ENCODE data around the gene IFT122. TPM values are rescaled to one million over a fixed set of nuclear protein-coding genes. Genes with fewer than 3 reads are reported as not detected.

The IFT122 gene
- total and polyA plus RNA-seq, 4 donors: 26.5 to 44.0 (median 36.7) TPM

GRCh38 chr3:129446926-129447325 lies 6.9 kb downstream of the IFT122 start:
- no peak for DNase-seq (ENCODE audit: low read depth in 4 of 6, low spot score in 6 of 6)
- no peak overlapping the region for H3K4me3 ChIP-seq (ENCODE audit: low read depth, low read length)
- no CpG with 5 or more reads among the region's 1 CpG for WGBS (ENCODE audit: insufficient coverage)
- no peaks in the 10 kb centered on the region for H3K27me3 ChIP-seq (ENCODE audit: control insufficient read depth, insufficient read depth, low read length)
- peaks cover under 1% of the 10 kb centered on the region for H3K4me1 ChIP-seq (ENCODE audit: control insufficient read depth, insufficient read depth, low read length)
- H3K27ac ChIP-seq (ENCODE audit: low read depth, low read length): no peak overlapping the region
- H3K9me3 ChIP-seq (ENCODE audit: control insufficient read depth, insufficient read depth, low read length): no peaks in the 10 kb centered on the region
- H3K36me3 ChIP-seq (ENCODE audit: control insufficient read depth, insufficient read depth, low read length): peaks cover 5% of the 10 kb centered on the region

- Histone ChIP-seq H3K27me3 (ENCODE audit: control insufficient read depth, insufficient read depth, low read length) (no peaks in the 10 kb centered on the region), H3K4me3 (ENCODE audit: low read depth, low read length) (no peak overlapping the region), H3K4me1 (ENCODE audit: control insufficient read depth, insufficient read depth, low read length) (no peaks in the 10 kb centered on the region), H3K9me3 (ENCODE audit: control insufficient read depth, insufficient read depth, low read length) (no peaks in the 10 kb centered on the region), H3K27ac (ENCODE audit: low read depth, low read length) (no peak overlapping the region), H3K36me3 (ENCODE audit: control insufficient read depth, insufficient read depth, low read length) (peaks cover 11% of the 10 kb centered on the region)
- 83% methylated on average over 11 of the region's 18 CpGs for WGBS (ENCODE audit: insufficient coverage)
- no peak for DNase-seq (ENCODE audit: low read depth in 4 of 6, low spot score in 6 of 6)
Observed at GRCh38 chr3:129448186-129448895, 8.3 kb downstream of the IFT122 start.

- peak in 2 of 6 donors; percentile 9 to 14 for DNase-seq (ENCODE audit: low read depth in 4 of 6, low spot score in 6 of 6)
- H3K9me3 ChIP-seq (ENCODE audit: control insufficient read depth, insufficient read depth, low read length): no peaks in the 10 kb centered on the region
- no peak overlapping the region for H3K27ac ChIP-seq (ENCODE audit: low read depth, low read length)
- no peaks in the 10 kb centered on the region for H3K27me3 ChIP-seq (ENCODE audit: control insufficient read depth, insufficient read depth, low read length)
- no peaks in the 10 kb centered on the region for H3K4me1 ChIP-seq (ENCODE audit: control insufficient read depth, insufficient read depth, low read length)
- no CpG with 5 or more reads among the region's 5 CpGs for WGBS (ENCODE audit: insufficient coverage)
- peaks cover 16% of the 10 kb centered on the region for H3K36me3 ChIP-seq (ENCODE audit: control insufficient read depth, insufficient read depth, low read length)
- H3K4me3 ChIP-seq (ENCODE audit: low read depth, low read length): no peak overlapping the region
Observed at GRCh38 chr3:129449279-129450115, 9.5 kb downstream of the IFT122 start.

- Histone ChIP-seq H3K36me3 (ENCODE audit: control insufficient read depth, insufficient read depth, low read length) (peaks cover 39% of the 10 kb centered on the region), H3K27me3 (ENCODE audit: control insufficient read depth, insufficient read depth, low read length) (no peaks in the 10 kb centered on the region), H3K4me1 (ENCODE audit: control insufficient read depth, insufficient read depth, low read length) (no peaks in the 10 kb centered on the region), H3K9me3 (ENCODE audit: control insufficient read depth, insufficient read depth, low read length) (no peaks in the 10 kb centered on the region), H3K4me3 (ENCODE audit: low read depth, low read length) (no peak overlapping the region), H3K27ac (ENCODE audit: low read depth, low read length) (no peak overlapping the region)
- DNase-seq (ENCODE audit: low read depth in 4 of 6, low spot score in 6 of 6): no peak
- WGBS (ENCODE audit: insufficient coverage): no CpG with 5 or more reads among the region's 1 CpG
Observed at GRCh38 chr3:129453732-129454131, 13.7 kb downstream of the IFT122 start.

- no peaks in the 10 kb centered on the region for H3K27me3 ChIP-seq (ENCODE audit: control insufficient read depth, insufficient read depth, low read length)
- DNase-seq (ENCODE audit: low read depth in 4 of 6, low spot score in 6 of 6): no peak
- H3K4me1 ChIP-seq (ENCODE audit: control insufficient read depth, insufficient read depth, low read length): no peaks in the 10 kb centered on the region
- H3K9me3 ChIP-seq (ENCODE audit: control insufficient read depth, insufficient read depth, low read length): no peaks in the 10 kb centered on the region
- H3K27ac ChIP-seq (ENCODE audit: low read depth, low read length): no peak overlapping the region
- WGBS (ENCODE audit: insufficient coverage): no CpG with 5 or more reads among the region's 3 CpGs
- H3K4me3 ChIP-seq (ENCODE audit: low read depth, low read length): no peak overlapping the region
- H3K36me3 ChIP-seq (ENCODE audit: control insufficient read depth, insufficient read depth, low read length): peaks cover 33% of the 10 kb centered on the region
Observed at GRCh38 chr3:129460155-129460554, 20.1 kb downstream of the IFT122 start.

GRCh38 chr3:129460572-129460971 lies 20.5 kb downstream of the IFT122 start:
- H3K9me3 ChIP-seq (ENCODE audit: control insufficient read depth, insufficient read depth, low read length): no peaks in the 10 kb centered on the region
- H3K27ac ChIP-seq (ENCODE audit: low read depth, low read length): no peak overlapping the region
- no peak overlapping the region for H3K4me3 ChIP-seq (ENCODE audit: low read depth, low read length)
- H3K36me3 ChIP-seq (ENCODE audit: control insufficient read depth, insufficient read depth, low read length): peaks cover 31% of the 10 kb centered on the region
- WGBS (ENCODE audit: insufficient coverage): no CpG with 5 or more reads among the region's 2 CpGs
- no peak for DNase-seq (ENCODE audit: low read depth in 4 of 6, low spot score in 6 of 6)
- H3K4me1 ChIP-seq (ENCODE audit: control insufficient read depth, insufficient read depth, low read length): no peaks in the 10 kb centered on the region
- no peaks in the 10 kb centered on the region for H3K27me3 ChIP-seq (ENCODE audit: control insufficient read depth, insufficient read depth, low read length)

GRCh38 chr3:129461022-129461421 lies 21.0 kb downstream of the IFT122 start:
- Histone ChIP-seq H3K4me1 (ENCODE audit: control insufficient read depth, insufficient read depth, low read length) (no peaks in the 10 kb centered on the region), H3K27ac (ENCODE audit: low read depth, low read length) (no peak overlapping the region), H3K36me3 (ENCODE audit: control insufficient read depth, insufficient read depth, low read length) (peaks cover 28% of the 10 kb centered on the region), H3K9me3 (ENCODE audit: control insufficient read depth, insufficient read depth, low read length) (no peaks in the 10 kb centered on the region), H3K4me3 (ENCODE audit: low read depth, low read length) (no peak overlapping the region), H3K27me3 (ENCODE audit: control insufficient read depth, insufficient read depth, low read length) (no peaks in the 10 kb centered on the region)
- WGBS (ENCODE audit: insufficient coverage): no CpG with 5 or more reads among the region's 1 CpG
- no peak for DNase-seq (ENCODE audit: low read depth in 4 of 6, low spot score in 6 of 6)

DNA sequence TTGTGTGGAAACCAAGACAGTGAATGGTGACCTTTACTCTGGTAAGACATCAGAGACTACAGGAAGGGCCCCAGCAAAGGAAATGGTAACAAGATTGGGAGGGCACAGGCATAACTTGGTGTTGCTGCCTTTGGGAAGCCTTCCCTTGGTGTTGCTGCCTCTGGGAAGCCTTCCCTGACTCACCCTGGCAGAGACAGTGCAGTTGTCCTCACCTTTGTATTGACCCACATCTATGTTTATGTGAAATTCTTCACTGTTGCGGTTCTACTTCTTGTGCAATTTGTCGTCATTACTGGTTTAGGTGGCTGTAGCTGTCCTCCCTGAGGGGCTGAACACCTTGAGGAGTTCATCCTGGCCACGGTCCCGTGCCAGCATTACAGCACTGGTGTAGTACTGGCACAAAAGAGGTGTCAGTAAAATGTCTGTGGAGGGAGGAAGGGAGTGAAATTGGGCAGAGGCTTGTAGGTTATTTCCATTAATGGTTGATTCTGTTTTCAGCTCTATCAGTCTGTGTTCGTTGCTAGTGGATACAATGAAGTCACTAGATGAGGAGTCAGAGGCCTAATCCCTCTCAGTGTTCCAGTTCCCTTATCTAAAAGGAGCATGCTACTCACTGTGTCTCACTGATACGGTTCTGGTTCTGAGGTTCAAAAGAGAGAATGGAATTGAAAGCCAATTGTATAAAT lies 21.6 kb downstream of the IFT122 start:
- H3K4me1 ChIP-seq (ENCODE audit: control insufficient read depth, insufficient read depth, low read length): no peaks in the 10 kb centered on the region
- H3K27ac ChIP-seq (ENCODE audit: low read depth, low read length): no peak overlapping the region
- WGBS (ENCODE audit: insufficient coverage): 80% methylated on average over 4 of the region's 6 CpGs
- no peak for DNase-seq (ENCODE audit: low read depth in 4 of 6, low spot score in 6 of 6)
- H3K36me3 ChIP-seq (ENCODE audit: control insufficient read depth, insufficient read depth, low read length): peaks cover 23% of the 10 kb centered on the region
- no peaks in the 10 kb centered on the region for H3K27me3 ChIP-seq (ENCODE audit: control insufficient read depth, insufficient read depth, low read length)
- no peaks in the 10 kb centered on the region for H3K9me3 ChIP-seq (ENCODE audit: control insufficient read depth, insufficient read depth, low read length)
- H3K4me3 ChIP-seq (ENCODE audit: low read depth, low read length): no peak overlapping the region

GRCh38 chr3:129462361-129462968 lies 22.4 kb downstream of the IFT122 start:
- Histone ChIP-seq H3K27me3 (ENCODE audit: control insufficient read depth, insufficient read depth, low read length) (no peaks in the 10 kb centered on the region), H3K4me1 (ENCODE audit: control insufficient read depth, insufficient read depth, low read length) (no peaks in the 10 kb centered on the region), H3K36me3 (ENCODE audit: control insufficient read depth, insufficient read depth, low read length) (peaks cover 24% of the 10 kb centered on the region), H3K4me3 (ENCODE audit: low read depth, low read length) (no peak overlapping the region), H3K9me3 (ENCODE audit: control insufficient read depth, insufficient read depth, low read length) (no peaks in the 10 kb centered on the region), H3K27ac (ENCODE audit: low read depth, low read length) (no peak overlapping the region)
- 94% methylated on average over 3 of the region's 3 CpGs for WGBS (ENCODE audit: insufficient coverage)
- DNase-seq (ENCODE audit: low read depth in 4 of 6, low spot score in 6 of 6): no peak
